CD4-positive, alpha-beta T cell (primary cell): ENCODE measurements around the gene SPEM3. TPM values are rescaled to one million over a fixed set of nuclear protein-coding genes. Genes with fewer than 3 reads are reported as not detected.

Experiments
- ATAC-seq: fragments of 200-7000 bp; cut with Tn5 transposase; one replicate; pipeline ENCODE4 v1.10.0; 2022; ENCODE audit warnings: mild to moderate bottlenecking; ENCODE audit not compliant: poor library complexity
- CTCF ChIA-PET: fragments of 350-600 bp; sonication (Branson Sonifier 250); formaldehyde crosslinking; loops from one replicate; lab custom pipeline; 2021; ENCODE audit warnings: antibody characterized with exemption, inconsistent platforms; lab: Charles Lee
- POLR2A ChIA-PET: fragments of 350-600 bp; sonication (Branson Sonifier 250); formaldehyde crosslinking; loops from one replicate; lab custom pipeline; 2021; ENCODE audit warnings: antibody characterized with exemption, inconsistent platforms; lab: Charles Lee
- DNase-seq, 14 experiments: peaks; one replicate each; pipeline ENCODE4 v3.0.0-alpha.2; 2013 to 2020; ENCODE audit warnings: mixed read lengths in 2 of 14
- H3K27ac ChIP-seq, 2 donors: one replicate each; pipeline versions ENCODE4 v1.5.1 to v1.7.0; 2013; ENCODE audit warnings: low read length in 2 of 2, low read depth in 1 of 2, mild to moderate bottlenecking in 1 of 2
- H3K27me3 ChIP-seq, 2 experiments: 1 replicate in 1 of 2; 2 replicates in 1 of 2; pipeline versions ENCODE4 v1.6.1 to v1.7.0; 2013; ENCODE audit warnings: low read length in 2 of 2, control low read depth in 1 of 2, mild to moderate bottlenecking in 1 of 2, moderate library complexity in 1 of 2; ENCODE audit not compliant: insufficient read depth in 2 of 2, control insufficient read depth in 1 of 2
- H3K36me3 ChIP-seq: one replicate; pipeline ENCODE4 v1.6.1; 2013; ENCODE audit warnings: low read length, control low read depth; ENCODE audit not compliant: insufficient read depth
- H3K4me1 ChIP-seq: one replicate; pipeline ENCODE4 v1.6.1; 2013; ENCODE audit warnings: low read length, control low read depth; ENCODE audit not compliant: insufficient read depth
- H3K4me3 ChIP-seq: one replicate; pipeline ENCODE4 v1.5.1; 2013; ENCODE audit warnings: mild to moderate bottlenecking, low read length, moderate library complexity
- H3K9me3 ChIP-seq, 2 experiments: 1 replicate in 1 of 2; 2 replicates in 1 of 2; pipeline versions ENCODE4 v1.6.1 to v1.7.0; 2013; ENCODE audit warnings: low read length in 2 of 2, mild to moderate bottlenecking in 2 of 2, control low read depth in 1 of 2, moderate library complexity in 1 of 2; ENCODE audit not compliant: control insufficient read depth in 1 of 2, insufficient read depth in 1 of 2
- H3K27ac Mint-ChIP-seq: one replicate; pipeline ENCODE4 v1.8.0; 2020; ENCODE audit warnings: mixed read lengths
- H3K27me3 Mint-ChIP-seq: one replicate; pipeline ENCODE4 v1.8.0; 2021; ENCODE audit warnings: mixed read lengths
- H3K36me3 Mint-ChIP-seq: one replicate; pipeline ENCODE4 v1.8.0; 2021; ENCODE audit warnings: low read depth, mixed read lengths
- H3K4me1 Mint-ChIP-seq: one replicate; pipeline ENCODE4 v1.8.0; 2021; ENCODE audit warnings: low read depth, mixed read lengths
- H3K4me3 Mint-ChIP-seq: one replicate; pipeline ENCODE4 v1.8.0; 2020; ENCODE audit warnings: mild to moderate bottlenecking, mixed read lengths
- H3K9me3 Mint-ChIP-seq: one replicate; pipeline ENCODE4 v1.8.0; 2020; ENCODE audit warnings: mixed read lengths
- intact Hi-C, 2 experiments: fragments of 100-400 bp; cut with DNase I in 1 of 2; cut with micrococcal nuclease in 1 of 2; formaldehyde crosslinking; loops; one replicate each; pipeline versions ENCODE4 v1.15.1 to v1.9.0; 2023 to 2025; cut with DNase I, micrococcal nuclease
- total RNA-seq, 174 experiments: library from RNA in 2 of 174; stranded (reverse) in 2 of 174; gene quantifications; one replicate each; pipeline ENCODE4 v1.2.3 and lab custom pipeline; 2021 to 2026
- TF ChIP-seq, protein P1 (sequence below): fragments of 200-600 bp; IDR thresholded peaks from one replicate; pipeline ENCODE4 v1.8.0; 2022; ENCODE audit warnings: antibody characterized with exemption, mild to moderate bottlenecking

Gene SPEM3
- total RNA-seq, 2 experiments from 2014 or later: not detected

DNA sequence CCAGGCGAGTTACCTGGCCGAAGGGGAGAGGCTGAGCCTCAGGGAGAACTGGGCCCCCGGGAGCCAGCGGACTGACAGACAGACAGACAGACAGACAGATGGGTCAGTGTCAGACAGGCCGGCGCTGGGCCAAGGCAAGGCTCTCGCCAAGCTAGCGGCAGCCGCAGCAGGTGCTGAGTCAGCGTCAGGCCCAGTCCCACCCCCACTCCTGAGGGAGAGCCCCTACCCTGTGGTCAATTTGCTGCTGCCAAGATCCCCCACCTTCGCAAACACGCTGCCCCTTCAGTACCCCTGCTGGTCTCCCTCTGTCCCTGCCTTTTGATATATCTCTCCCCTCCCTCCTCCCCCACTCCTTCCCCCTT, 12.2 kb downstream of the SPEM3 start:
- peaks cover 65 to 73% of the 10 kb centered on the region in 2 experiments for H3K27me3 ChIP-seq
- ATAC-seq: no peak
- Mint-ChIP-seq H3K27me3 (peaks cover 68% of the 10 kb centered on the region), H3K4me3 (peak overlapping the region; percentile 45), H3K4me1 (peaks cover 51% of the 10 kb centered on the region), H3K9me3 (no peaks in the 10 kb centered on the region), H3K36me3 (no peaks in the 10 kb centered on the region), H3K27ac (no peak overlapping the region)
- H3K4me3 ChIP-seq: no peak overlapping the region
- H3K9me3 ChIP-seq: peaks cover 0 to 21% of the 10 kb centered on the region in 2 experiments
- TF ChIP-seq, protein P1, sequence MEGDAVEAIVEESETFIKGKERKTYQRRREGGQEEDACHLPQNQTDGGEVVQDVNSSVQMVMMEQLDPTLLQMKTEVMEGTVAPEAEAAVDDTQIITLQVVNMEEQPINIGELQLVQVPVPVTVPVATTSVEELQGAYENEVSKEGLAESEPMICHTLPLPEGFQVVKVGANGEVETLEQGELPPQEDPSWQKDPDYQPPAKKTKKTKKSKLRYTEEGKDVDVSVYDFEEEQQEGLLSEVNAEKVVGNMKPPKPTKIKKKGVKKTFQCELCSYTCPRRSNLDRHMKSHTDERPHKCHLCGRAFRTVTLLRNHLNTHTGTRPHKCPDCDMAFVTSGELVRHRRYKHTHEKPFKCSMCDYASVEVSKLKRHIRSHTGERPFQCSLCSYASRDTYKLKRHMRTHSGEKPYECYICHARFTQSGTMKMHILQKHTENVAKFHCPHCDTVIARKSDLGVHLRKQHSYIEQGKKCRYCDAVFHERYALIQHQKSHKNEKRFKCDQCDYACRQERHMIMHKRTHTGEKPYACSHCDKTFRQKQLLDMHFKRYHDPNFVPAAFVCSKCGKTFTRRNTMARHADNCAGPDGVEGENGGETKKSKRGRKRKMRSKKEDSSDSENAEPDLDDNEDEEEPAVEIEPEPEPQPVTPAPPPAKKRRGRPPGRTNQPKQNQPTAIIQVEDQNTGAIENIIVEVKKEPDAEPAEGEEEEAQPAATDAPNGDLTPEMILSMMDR: no peak
- ChIA-PET CTCF (interaction anchor here (0.7 to 1.9 kb wide), 3 partner anchors 44 to 395 kb away, joined by 3 to 5 read pairs (median 3); partner anchors contain the start of gene POLR2A), POLR2A (interaction anchor here (0.7 to 9.0 kb wide), 10 partner anchors 13 to 246 kb away, joined by 3 to 156 read pairs (median 6); partner anchors contain the start of genes ACAP1, POLR2A, SLC35G6 and SOX15)
- DNase-seq: peak in 2 of 14 experiments; percentile 48 to 51
- H3K36me3 ChIP-seq: no peaks in the 10 kb centered on the region
- H3K4me1 ChIP-seq: peaks cover 65% of the 10 kb centered on the region
- intact Hi-C loops: no loop called here
- no peak overlapping the region for H3K27ac ChIP-seq

DNA sequence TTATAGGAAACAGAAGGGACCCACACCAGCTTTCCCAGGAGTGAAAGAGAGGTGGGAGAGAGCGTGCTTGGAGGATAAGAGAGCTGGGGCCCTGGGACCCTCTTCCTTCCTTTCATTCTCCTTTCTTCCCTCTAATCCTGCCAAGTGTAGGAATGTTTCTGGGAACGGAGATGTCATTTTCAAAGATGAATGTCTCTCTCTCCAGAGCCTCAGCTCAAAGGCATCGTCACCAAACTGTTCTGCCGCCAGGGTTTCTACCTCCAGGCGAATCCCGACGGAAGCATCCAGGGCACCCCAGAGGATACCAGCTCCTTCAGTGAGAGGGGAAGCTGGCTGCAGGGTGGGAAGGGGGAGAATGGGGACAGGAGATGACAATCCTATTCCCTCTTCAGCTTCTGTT, 12.6 kb downstream of the SPEM3 start:
- TF ChIP-seq, protein P1: no peak
- Histone ChIP-seq H3K4me3 (no peak overlapping the region), H3K36me3 (no peaks in the 10 kb centered on the region), H3K27me3 (peaks cover 70 to 77% of the 10 kb centered on the region in 2 experiments), H3K9me3 (peaks cover 0 to 23% of the 10 kb centered on the region in 2 experiments), H3K27ac (no peak overlapping the region), H3K4me1 (peaks cover 65% of the 10 kb centered on the region)
- no peaks in the 10 kb centered on the region for H3K9me3 Mint-ChIP-seq
- H3K27me3 Mint-ChIP-seq: peaks cover 72% of the 10 kb centered on the region
- DNase-seq (no peak), ATAC-seq (no peak)
- ChIA-PET CTCF (interaction anchor here (1.4 kb wide), 1 partner anchor 395 kb away, joined by 3 read pairs; no protein-coding TSS in a partner anchor), POLR2A (interaction anchor here (0.9 to 9.0 kb wide), 8 partner anchors 15 to 245 kb away, joined by 3 to 156 read pairs (median 8); partner anchors contain the start of genes ACAP1, POLR2A, SLC35G6 and SOX15)
- no peak overlapping the region for H3K4me3 Mint-ChIP-seq
- H3K36me3 Mint-ChIP-seq: no peaks in the 10 kb centered on the region
- intact Hi-C loops: no loop called here
- no peak overlapping the region for H3K27ac Mint-ChIP-seq
- H3K4me1 Mint-ChIP-seq: peaks cover 51% of the 10 kb centered on the region

DNA sequence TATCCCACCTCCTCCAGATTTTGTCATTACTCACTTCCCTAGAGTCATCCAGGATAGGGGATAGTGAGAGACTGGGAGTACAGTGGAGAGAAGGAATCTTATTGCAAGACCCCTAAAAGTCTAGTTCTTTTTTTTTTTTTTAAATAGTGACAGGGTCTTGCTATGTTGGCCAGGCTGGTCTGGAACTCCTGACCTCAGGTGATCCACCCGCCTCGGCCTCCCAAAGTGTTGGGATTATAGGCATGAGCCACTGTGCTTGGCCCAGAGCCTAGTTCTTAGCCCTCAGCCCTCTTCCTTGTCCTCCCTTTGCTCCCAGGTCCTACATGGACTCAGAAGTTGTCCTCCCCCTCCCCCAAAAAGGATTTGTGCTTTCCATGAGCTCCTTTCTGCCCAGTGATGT, 13.5 kb downstream of the SPEM3 start:
- Histone ChIP-seq H3K27me3 (peaks cover 78 to 85% of the 10 kb centered on the region in 2 experiments), H3K9me3 (peaks cover 0 to 31% of the 10 kb centered on the region in 2 experiments), H3K4me1 (peaks cover 65% of the 10 kb centered on the region), H3K27ac (no peak overlapping the region), H3K36me3 (no peaks in the 10 kb centered on the region), H3K4me3 (no peak overlapping the region)
- intact Hi-C loops: no loop called here
- CTCF ChIA-PET: no interaction called here
- DNase-seq (no peak), ATAC-seq (no peak)
- Mint-ChIP-seq H3K27ac (no peak overlapping the region), H3K4me3 (peak overlapping the region; percentile 54), H3K27me3 (peaks cover 75% of the 10 kb centered on the region), H3K9me3 (no peaks in the 10 kb centered on the region), H3K4me1 (peaks cover 45% of the 10 kb centered on the region), H3K36me3 (no peaks in the 10 kb centered on the region)
- TF ChIP-seq, protein P1: no peak
- POLR2A ChIA-PET: interaction anchor here (0.6 to 9.0 kb wide), 5 partner anchors 14 to 81 kb away, joined by 3 to 156 read pairs (median 5); partner anchors contain the start of genes POLR2A, SLC35G6 and ZBTB4
